HS-5 (cell line): ENCODE data around the gene MIF4GD.
"Not testable (repeated sequence)": the region's sequence is repeated elsewhere in the genome, so short reads cannot be mapped to it uniquely, and the experiment has no call there.

ENCODE experiments used
- DNase-seq: peaks from one replicate; pipeline ENCODE4 v3.0.0-alpha.2; 2012; ENCODE audit warnings: low read depth

MIF4GD gene

GRCh38 chr17:75288359-75288758 lies 17.3 kb upstream of the MIF4GD start:
- DNase-seq = no peak

GRCh38 chr17:75287221-75287620 lies 16.2 kb upstream of the MIF4GD start:
- no peak for DNase-seq

GRCh38 chr17:75285123-75285522 lies 14.1 kb upstream of the MIF4GD start:
- no peak for DNase-seq

- not testable (repeated sequence) for DNase-seq
These were observed 9.2 kb upstream of the MIF4GD start for GRCh38 chr17:75280189-75280588.

- DNase-seq = no peak
These were observed 6.6 kb upstream of the MIF4GD start for GRCh38 chr17:75277664-75278071.

- no peak for DNase-seq
These were observed 3.1 kb upstream of the MIF4GD start for GRCh38 chr17:75273977-75274708.

- DNase-seq = no peak
These were observed 1.8 kb upstream of the MIF4GD start for GRCh38 chr17:75272848-75273184.

- no peak for DNase-seq
These were observed 1.2 kb upstream of the MIF4GD start for GRCh38 chr17:75271955-75272847.

GRCh38 chr17:75271233-75271954 lies 363 bp upstream of the MIF4GD start:
- no peak for DNase-seq

- DNase-seq = no peak
These were observed 639 bp downstream of the MIF4GD start for GRCh38 chr17:75270218-75270965.

- DNase-seq = no peak
These were observed 1.2 kb downstream of the MIF4GD start for GRCh38 chr17:75269844-75270217.

GRCh38 chr17:75267411-75268232 lies 3.4 kb downstream of the MIF4GD start:
- no peak for DNase-seq

- DNase-seq = no peak
These were observed 3.9 kb downstream of the MIF4GD start for GRCh38 chr17:75267153-75267410.

- DNase-seq = no peak
These were observed 4.5 kb downstream of the MIF4GD start for GRCh38 chr17:75266316-75267152.

- DNase-seq = no peak
These were observed 5.3 kb downstream of the MIF4GD start for GRCh38 chr17:75265614-75266315.

GRCh38 chr17:75263055-75263454 lies 8.0 kb downstream of the MIF4GD start:
- no peak for DNase-seq

- DNase-seq = no peak
These were observed 8.9 kb downstream of the MIF4GD start for GRCh38 chr17:75262112-75262606.

- peak; percentile 85 for DNase-seq
These were observed 9.5 kb downstream of the MIF4GD start, which contains the start of the genes GGA3 and MRPS7 for GRCh38 chr17:75261336-75262111. GGA3 (minus strand) TSS chr17:75261606; CDS start chr17:75261587, 19 bp downstream. MRPS7 (plus strand) TSS chr17:75261879; CDS start chr17:75261901, 22 bp downstream.
